HL-60 (cell line): ENCODE results near the gene HAPLN1.
A peak's percentile ranks its signal among the peaks of the same experiment; 100 is the strongest.

Experiments used
- DNase-seq, 2 experiments: peaks; one replicate each; pipeline ENCODE4 v3.0.0-alpha.2; 2010 to 2020; ENCODE audit warnings: low read depth in 1 of 2, low spot score in 1 of 2
- H3K27ac ChIP-seq: fragments of 250-450 bp; sonication (Bioruptor Pico); replicated peaks from 2 replicates; pipeline ENCODE4 v1.5.1; 2020; ENCODE audit warnings: mild to moderate bottlenecking, moderate library complexity
- H3K27me3 ChIP-seq: fragments of 250-450 bp; sonication (Bioruptor Pico); 2 replicates; pipeline ENCODE4 v1.5.1; 2021; ENCODE audit warnings: mild to moderate bottlenecking, moderate library complexity; ENCODE audit not compliant: insufficient read depth, poor library complexity, severe bottlenecking
- H3K4me3 ChIP-seq: replicated peaks from 2 replicates; pipeline ENCODE4 v1.5.1; 2011; ENCODE audit warnings: mild to moderate bottlenecking, control low read depth, low read length; ENCODE audit not compliant: insufficient read depth
- CTCF ChIP-seq: IDR thresholded peaks from one replicate; pipeline ENCODE4 v1.5.1; 2011; ENCODE audit warnings: low read length, control low read depth, inconsistent platforms; ENCODE audit not compliant: insufficient read depth
- GABPA ChIP-seq: IDR thresholded peaks from 2 replicates; pipeline ENCODE4 v1.6.1; 2012; ENCODE audit warnings: low read depth
- POLR2AphosphoS5 ChIP-seq: IDR thresholded peaks from 2 replicates; pipeline ENCODE4 v1.6.1; 2012; ENCODE audit warnings: low read depth
- REST ChIP-seq: IDR thresholded peaks from 2 replicates; pipeline ENCODE4 v1.6.1; 2012; ENCODE audit warnings: low read depth; ENCODE audit not compliant: insufficient replicate concordance
- SPI1 ChIP-seq: IDR thresholded peaks from 2 replicates; pipeline ENCODE4 v1.6.1; 2012; ENCODE audit warnings: low read depth, mild to moderate bottlenecking, borderline replicate concordance

The HAPLN1 gene

GRCh38 chr5:83614841-83615240 is 105.8 kb downstream of the HAPLN1 start:
- no peak for TF ChIP-seq GABPA
- Histone ChIP-seq H3K4me3 (no peak overlapping the region), H3K27ac (no peak overlapping the region), H3K27me3 (no peaks in the 10 kb centered on the region)
- no peak for DNase-seq

- TF ChIP-seq SPI1 (peak; percentile 70), CTCF (no peak), POLR2AphosphoS5 (no peak)
- no peak overlapping the region for H3K27ac ChIP-seq
- no peak overlapping the region for H3K4me3 ChIP-seq
- H3K27me3 ChIP-seq, result no peaks in the 10 kb centered on the region
- DNase-seq, result peak in 1 of 2 experiments; percentile 8
Observed at GRCh38 chr5:83608122-83608521, 112.5 kb downstream of the HAPLN1 start.

- H3K27ac ChIP-seq, result no peak overlapping the region
- no peak for DNase-seq
- no peaks in the 10 kb centered on the region for H3K27me3 ChIP-seq
- H3K4me3 ChIP-seq, result no peak overlapping the region
- TF ChIP-seq GABPA (no peak), REST (no peak), POLR2AphosphoS5 (no peak), CTCF (no peak), SPI1 (no peak)
Observed at GRCh38 chr5:83595217-83595616, 125.4 kb downstream of the HAPLN1 start.

- DNase-seq, result no peak
- Histone ChIP-seq H3K4me3 (no peak overlapping the region), H3K27me3 (no peaks in the 10 kb centered on the region), H3K27ac (no peak overlapping the region)
- TF ChIP-seq GABPA (no peak), SPI1 (no peak), REST (no peak), CTCF (no peak), POLR2AphosphoS5 (no peak)
Observed at GRCh38 chr5:83590966-83591365, 129.7 kb downstream of the HAPLN1 start.
